Upper lobe of left lung (tissue), 6 donors: ENCODE measurements around the gene TTC22. TPM values are rescaled to one million over a fixed set of nuclear protein-coding genes. Genes with fewer than 3 reads are reported as not detected.

Experiments
- ATAC-seq, 2 donors: fragments of 200-7000 bp; cut with Tn5 transposase; one replicate each; pipeline ENCODE4 v1.9.1; 2022; ENCODE audit warnings: mild to moderate bottlenecking in 2 of 2, moderate library complexity in 2 of 2; ENCODE audit not compliant: low FRiP score in 2 of 2
- DNase-seq, 2 donors: peaks; one replicate each; pipeline ENCODE4 v3.0.0-alpha.2; 2019 to 2020
- H3K27ac ChIP-seq, 4 donors: fragments of 200-600 bp; sonication (generic); one replicate each; pipeline ENCODE4 v1.5.1; 2016 to 2019
- H3K27me3 ChIP-seq, 4 donors: fragments of 200-600 bp; sonication (generic); one replicate each; pipeline ENCODE4 v1.5.1; 2017 to 2019
- H3K36me3 ChIP-seq, 4 donors: fragments of 200-600 bp; sonication (generic); one replicate each; pipeline ENCODE4 v1.5.1; 2016 to 2019
- H3K4me1 ChIP-seq, 4 donors: fragments of 200-600 bp; sonication (generic); one replicate each; pipeline ENCODE4 v1.5.1; 2018 to 2019
- H3K4me3 ChIP-seq, 4 donors: fragments of 200-600 bp; sonication (generic); one replicate each; pipeline ENCODE4 v1.5.1; 2017 to 2019; ENCODE audit warnings: mild to moderate bottlenecking in 2 of 4, moderate library complexity in 1 of 4
- H3K9me3 ChIP-seq, 4 donors: fragments of 200-600 bp; sonication (generic); one replicate each; pipeline ENCODE4 v1.5.1; 2018 to 2019
- CTCF ChIP-seq, 6 experiments: fragments of 450-650 bp in 4 of 6; fragments of 200-600 bp in 2 of 6; sonication (generic) in 2 of 6; IDR thresholded peaks; one replicate each; pipeline ENCODE4 v1.5.1; 2016 to 2019; ENCODE audit warnings: antibody characterized with exemption in 6 of 6
- EP300 ChIP-seq, 4 donors: sonication (generic); formaldehyde crosslinking; IDR thresholded peaks; one replicate each; pipeline ENCODE4 v1.5.1; 2017; ENCODE audit warnings: antibody characterized with exemption in 4 of 4, control low read depth in 2 of 4
- POLR2A ChIP-seq, 4 donors: fragments of 450-650 bp; IDR thresholded peaks; one replicate each; pipeline ENCODE4 v1.5.1; 2016 to 2017; ENCODE audit warnings: antibody characterized with exemption in 4 of 4, mild to moderate bottlenecking in 2 of 4
- POLR2AphosphoS5 ChIP-seq, 2 donors: sonication (generic); formaldehyde crosslinking; IDR thresholded peaks; one replicate each; pipeline ENCODE4 v1.5.1; 2017; ENCODE audit warnings: antibody characterized with exemption in 2 of 2
- WGBS, 2 donors: methylation state at CpG; one replicate each; pipeline ENCODE4 v1.1.5; 2017 to 2018; 5-methylcytosine and 5-hydroxymethylcytosine counted together
- total RNA-seq, 6 donors: library from RNA; depleted of rRNA in 4 of 6; stranded (reverse); fragments of >200 nt in 4 of 6; gene quantifications; one replicate each; pipeline versions ENCODE4 v1.1.0 to v1.2.1, GENCODE V29; 2016 to 2021
- donor health status: DM: no; HTN: no; CAD: no; lungs with moderate emphysema.
- donor health status: DM: no; HTN: yes; CAD: no; lungs with severe emphysema.

The TTC22 gene
- total RNA-seq, 6 donors from 2014 or later = 6.9 to 15.7 (median 12.1) TPM

GRCh38 chr1:54743416-54744226 is 57.5 kb downstream of the TTC22 start:
- no peak overlapping the region for H3K27ac ChIP-seq
- 73 to 76% methylated on average over 9 to 12 of the region's 12 CpGs for WGBS, 2 donors
- peaks cover 13 to 48% (median 39%) of the 10 kb centered on the region in 4 donors for H3K36me3 ChIP-seq
- H3K9me3 ChIP-seq = no peaks in the 10 kb centered on the region
- H3K27me3 ChIP-seq = no peaks in the 10 kb centered on the region
- ATAC-seq = no peak
- H3K4me1 ChIP-seq = no peaks in the 10 kb centered on the region
- TF ChIP-seq POLR2A (IDR thresholded peaks at IDR 0.05) = no peak
- no peak for TF ChIP-seq EP300 (IDR thresholded peaks at IDR 0.05)
- no peak for TF ChIP-seq CTCF (IDR thresholded peaks at IDR 0.05)
- no peak for TF ChIP-seq POLR2AphosphoS5 (IDR thresholded peaks at IDR 0.05)
- H3K4me3 ChIP-seq = no peak overlapping the region
- no peak for DNase-seq

GRCh38 chr1:54742282-54742681 is 58.8 kb downstream of the TTC22 start:
- H3K36me3 ChIP-seq = peaks cover 13 to 62% (median 52%) of the 10 kb centered on the region in 4 donors
- no peaks in the 10 kb centered on the region for H3K9me3 ChIP-seq
- H3K4me3 ChIP-seq = no peak overlapping the region
- TF ChIP-seq EP300 (IDR thresholded peaks at IDR 0.05) (no peak), POLR2AphosphoS5 (IDR thresholded peaks at IDR 0.05) (no peak), CTCF (IDR thresholded peaks at IDR 0.05) (no peak), POLR2A (IDR thresholded peaks at IDR 0.05) (no peak)
- WGBS, 2 donors = 70 to 73% methylated on average over 4 of the region's 4 CpGs
- DNase-seq (no peak), ATAC-seq (no peak)
- H3K4me1 ChIP-seq = no peaks in the 10 kb centered on the region
- H3K27ac ChIP-seq = no peak overlapping the region
- H3K27me3 ChIP-seq = no peaks in the 10 kb centered on the region

- ATAC-seq (no peak), DNase-seq (no peak)
- Histone ChIP-seq H3K4me3 (no peak overlapping the region), H3K9me3 (no peaks in the 10 kb centered on the region), H3K4me1 (no peaks in the 10 kb centered on the region), H3K27ac (no peak overlapping the region), H3K36me3 (peaks cover 13 to 69% (median 60%) of the 10 kb centered on the region in 4 donors), H3K27me3 (no peaks in the 10 kb centered on the region)
- 85 to 93% methylated on average over 4 of the region's 4 CpGs for WGBS, 2 donors
- TF ChIP-seq CTCF (IDR thresholded peaks at IDR 0.05) (no peak), POLR2A (IDR thresholded peaks at IDR 0.05) (no peak), POLR2AphosphoS5 (IDR thresholded peaks at IDR 0.05) (no peak), EP300 (IDR thresholded peaks at IDR 0.05) (no peak)
Observed at GRCh38 chr1:54741531-54741930, 59.6 kb downstream of the TTC22 start.

- DNase-seq = no peak
- H3K9me3 ChIP-seq = no peaks in the 10 kb centered on the region
- no peaks in the 10 kb centered on the region for H3K4me1 ChIP-seq
- H3K4me3 ChIP-seq = no peak overlapping the region
- no peaks in the 10 kb centered on the region for H3K27me3 ChIP-seq
- TF ChIP-seq EP300 (IDR thresholded peaks at IDR 0.05) (no peak), POLR2A (IDR thresholded peaks at IDR 0.05) (no peak), CTCF (IDR thresholded peaks at IDR 0.05) (no peak), POLR2AphosphoS5 (IDR thresholded peaks at IDR 0.05) (no peak)
- no peak overlapping the region for H3K27ac ChIP-seq
- no peak for ATAC-seq
- 93 to 98% methylated on average over 4 to 6 of the region's 6 CpGs for WGBS, 2 donors
- H3K36me3 ChIP-seq = peaks cover 13 to 95% (median 73%) of the 10 kb centered on the region in 4 donors
Observed at GRCh38 chr1:54738244-54738643, 62.9 kb downstream of the TTC22 start.

- ATAC-seq = peak in 1 of 2 donors; percentile 46
- DNase-seq = no peak
- no peaks in the 10 kb centered on the region for H3K9me3 ChIP-seq
- TF ChIP-seq CTCF (IDR thresholded peaks at IDR 0.05) = no peak
- no peak for TF ChIP-seq EP300 (IDR thresholded peaks at IDR 0.05)
- no peak for TF ChIP-seq POLR2A (IDR thresholded peaks at IDR 0.05)
- no peak for TF ChIP-seq POLR2AphosphoS5 (IDR thresholded peaks at IDR 0.05)
- H3K4me1 ChIP-seq = no peaks in the 10 kb centered on the region
- H3K36me3 ChIP-seq = peaks cover 10 to 95% (median 80%) of the 10 kb centered on the region in 4 donors
- no peak overlapping the region for H3K4me3 ChIP-seq
- 93 to 97% methylated on average over 5 of the region's 5 CpGs for WGBS, 2 donors
- no peaks in the 10 kb centered on the region for H3K27me3 ChIP-seq
- no peak overlapping the region for H3K27ac ChIP-seq
Observed at GRCh38 chr1:54736685-54737084, 64.4 kb downstream of the TTC22 start.
